Gastrocnemius medialis (tissue), 4 donors: Measurements from ENCODE around the gene RAD51B.

ENCODE experiments used
- CTCF ChIP-seq, 5 experiments: fragments of 450-650 bp in 3 of 5; fragments of 200-600 bp in 2 of 5; sonication (generic) in 2 of 5; IDR thresholded peaks in 4 of 5; conservative IDR thresholded peaks in 1 of 5; 1 replicate in 4 of 5; 2 replicates in 1 of 5; pipeline ENCODE4 v1.5.1; 2016 to 2019; ENCODE audit warnings: antibody characterized with exemption in 5 of 5, mild to moderate bottlenecking in 3 of 5, moderate library complexity in 3 of 5
- POLR2A ChIP-seq, 2 donors: fragments of 450-650 bp; IDR thresholded peaks; one replicate each; pipeline ENCODE4 v1.6.1; 2017; ENCODE audit warnings: antibody characterized with exemption in 2 of 2, mild to moderate bottlenecking in 2 of 2, moderate library complexity in 2 of 2

GRCh38 chr14:68604361-68604730 lies 784.8 kb downstream of the RAD51B start:
- TF ChIP-seq POLR2A (IDR thresholded peaks at IDR 0.05) (no peak), CTCF (IDR thresholded peaks at IDR 0.05 in 4 of 5, conservative IDR thresholded peaks at IDR 0.05 in 1 of 5) (no peak)
